NT2/D1 (cell line): ENCODE data around the gene CTIF.

Source experiments
- SUZ12 ChIP-seq: IDR thresholded peaks from 2 replicates; pipeline ENCODE4 v1.6.1; 2011; ENCODE audit not compliant: insufficient read length, insufficient read depth; ENCODE audit errors: extremely low read depth
- YY1 ChIP-seq: IDR thresholded peaks from 2 replicates; pipeline ENCODE4 v1.6.1; 2011; ENCODE audit not compliant: insufficient read length, insufficient read depth

GRCh38 chr18:48637081-48637990 lies 98.5 kb downstream of the CTIF start:
- no peak for TF ChIP-seq YY1
- no peak for TF ChIP-seq SUZ12
